Measurements from ENCODE around the gene RUVBL2. TPM values are rescaled to one million over a fixed set of nuclear protein-coding genes. Genes with fewer than 3 reads are reported as not detected.

Gene RUVBL2
- total RNA-seq, 1 donor from 2014 or later = 37.6 TPM

DNA sequence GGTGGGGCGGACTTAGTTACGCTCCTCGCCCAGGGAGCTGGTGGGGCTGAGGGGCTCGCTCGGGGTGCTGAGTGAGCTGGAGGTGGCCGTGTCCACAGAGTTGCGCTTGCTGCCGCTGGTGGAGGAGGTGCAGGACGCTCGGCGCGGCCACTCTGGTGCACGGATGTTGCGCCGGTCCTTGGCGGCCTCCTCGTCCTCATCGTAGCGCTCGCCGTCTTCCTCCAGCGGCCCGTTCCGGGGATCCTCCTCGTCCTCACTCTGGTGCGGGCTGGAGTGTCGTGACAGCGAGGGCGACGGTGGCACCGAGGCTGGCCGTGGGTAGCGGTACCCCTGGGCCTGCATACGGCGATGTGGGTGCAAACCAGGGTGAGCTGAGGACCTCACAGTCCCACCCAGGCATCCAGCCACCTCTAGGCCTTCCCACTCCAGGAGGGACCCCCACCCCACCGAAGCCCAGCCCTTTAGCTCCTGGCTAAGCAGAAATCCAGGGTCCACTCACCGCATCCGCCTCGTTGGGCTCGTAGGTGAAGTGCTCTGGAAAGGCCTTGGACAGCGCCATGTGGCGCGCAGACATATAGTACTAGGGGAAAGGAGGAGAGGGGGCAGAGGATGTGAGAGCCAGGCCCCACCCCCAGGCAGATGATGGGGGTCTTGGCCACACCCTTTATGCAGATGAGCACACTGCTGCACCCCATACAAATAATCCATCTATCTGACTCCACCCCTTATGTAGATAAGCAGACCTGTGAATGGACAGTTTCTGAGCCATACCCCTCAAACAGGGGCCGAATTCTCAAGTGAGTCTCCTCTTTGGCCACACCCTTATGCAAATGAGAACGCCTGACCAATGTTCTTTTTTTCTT lies 24.2 kb upstream of the RUVBL2 start:
- Histone ChIP-seq H3K27me3 (no peaks in the 10 kb centered on the region), H3K4me1 (peaks cover 25% of the 10 kb centered on the region), H3K9me3 (no peaks in the 10 kb centered on the region), H3K27ac (no peak overlapping the region), H3K36me3 (peaks cover 37% of the 10 kb centered on the region), H3K4me3 (no peak overlapping the region)
- intact Hi-C loops (cut with DNase I) = no loop called here
- no peak for ATAC-seq
- DNase-seq = peak; percentile 68
- TF ChIP-seq, protein P1, sequence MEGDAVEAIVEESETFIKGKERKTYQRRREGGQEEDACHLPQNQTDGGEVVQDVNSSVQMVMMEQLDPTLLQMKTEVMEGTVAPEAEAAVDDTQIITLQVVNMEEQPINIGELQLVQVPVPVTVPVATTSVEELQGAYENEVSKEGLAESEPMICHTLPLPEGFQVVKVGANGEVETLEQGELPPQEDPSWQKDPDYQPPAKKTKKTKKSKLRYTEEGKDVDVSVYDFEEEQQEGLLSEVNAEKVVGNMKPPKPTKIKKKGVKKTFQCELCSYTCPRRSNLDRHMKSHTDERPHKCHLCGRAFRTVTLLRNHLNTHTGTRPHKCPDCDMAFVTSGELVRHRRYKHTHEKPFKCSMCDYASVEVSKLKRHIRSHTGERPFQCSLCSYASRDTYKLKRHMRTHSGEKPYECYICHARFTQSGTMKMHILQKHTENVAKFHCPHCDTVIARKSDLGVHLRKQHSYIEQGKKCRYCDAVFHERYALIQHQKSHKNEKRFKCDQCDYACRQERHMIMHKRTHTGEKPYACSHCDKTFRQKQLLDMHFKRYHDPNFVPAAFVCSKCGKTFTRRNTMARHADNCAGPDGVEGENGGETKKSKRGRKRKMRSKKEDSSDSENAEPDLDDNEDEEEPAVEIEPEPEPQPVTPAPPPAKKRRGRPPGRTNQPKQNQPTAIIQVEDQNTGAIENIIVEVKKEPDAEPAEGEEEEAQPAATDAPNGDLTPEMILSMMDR (IDR thresholded peaks at IDR 0.05) = no peak

DNA sequence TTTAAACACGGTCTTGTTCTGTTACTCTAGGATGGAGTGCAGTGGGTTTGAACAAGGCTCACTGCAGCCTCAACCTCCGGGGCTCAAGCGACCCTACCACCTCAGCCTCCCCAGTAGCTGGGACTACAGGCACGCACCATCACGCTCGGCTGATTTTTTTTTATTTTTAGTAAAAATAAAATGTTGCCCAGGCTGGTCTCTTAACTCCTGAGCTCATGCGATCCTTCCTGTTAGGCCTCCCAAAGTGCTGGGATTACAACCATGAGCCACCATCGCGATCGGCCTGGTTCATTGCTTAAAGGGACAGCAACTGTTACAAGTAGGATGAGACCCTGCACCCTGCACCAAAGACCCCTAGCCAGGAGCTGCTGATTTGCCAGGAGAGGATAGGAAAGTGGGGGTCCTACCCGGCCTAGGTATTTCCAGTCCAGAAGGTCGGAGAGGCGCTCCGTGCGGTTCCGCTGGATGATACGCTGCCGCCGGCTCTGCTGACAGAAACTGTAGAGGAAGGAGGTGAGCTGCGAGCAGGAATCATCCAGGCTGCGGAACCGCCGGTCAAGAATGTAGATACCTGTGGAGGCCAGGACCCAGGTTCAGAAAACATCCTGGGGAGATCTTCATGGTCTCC lies 23.4 kb upstream of the RUVBL2 start:
- H3K9me3 ChIP-seq = no peaks in the 10 kb centered on the region
- ATAC-seq (no peak), DNase-seq (peak; percentile 65)
- intact Hi-C loops (cut with DNase I) = no loop called here
- no peak overlapping the region for H3K4me3 ChIP-seq
- peaks cover 22% of the 10 kb centered on the region for H3K4me1 ChIP-seq
- TF ChIP-seq, protein P1 (IDR thresholded peaks at IDR 0.05) = no peak
- no peak overlapping the region for H3K27ac ChIP-seq
- no peaks in the 10 kb centered on the region for H3K27me3 ChIP-seq
- H3K36me3 ChIP-seq = peaks cover 39% of the 10 kb centered on the region

DNA sequence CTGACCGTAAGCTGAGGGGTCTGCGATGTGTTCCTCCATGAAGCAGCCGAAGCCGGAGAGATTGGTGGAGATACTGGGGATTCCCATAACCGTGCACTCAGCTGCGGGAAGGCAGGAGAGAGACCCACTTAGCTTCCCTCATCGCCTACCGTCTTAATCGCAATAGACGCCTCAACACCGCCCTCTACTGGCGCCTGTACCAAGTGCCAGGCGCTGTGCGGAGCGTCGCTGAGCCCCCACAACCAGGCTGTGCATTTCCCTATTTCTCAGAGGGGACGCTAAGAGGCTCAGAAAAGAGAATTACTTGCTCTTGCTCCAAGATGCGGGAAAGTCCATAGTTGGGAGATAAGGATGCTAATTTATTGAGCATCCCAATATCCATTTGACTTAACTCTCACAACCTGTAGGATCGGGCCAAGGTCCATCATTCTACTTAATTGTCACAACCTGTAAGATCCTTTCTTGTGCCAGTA lies 22.7 kb upstream of the RUVBL2 start:
- no peaks in the 10 kb centered on the region for H3K27me3 ChIP-seq
- no peak overlapping the region for H3K27ac ChIP-seq
- H3K4me1 ChIP-seq = peaks cover 22% of the 10 kb centered on the region
- TF ChIP-seq, protein P1 (IDR thresholded peaks at IDR 0.05) = peak; percentile 96
- no peaks in the 10 kb centered on the region for H3K9me3 ChIP-seq
- H3K36me3 ChIP-seq = peaks cover 38% of the 10 kb centered on the region
- peak; percentile 92 for DNase-seq
- ATAC-seq = peak; percentile 82
- no peak overlapping the region for H3K4me3 ChIP-seq
- intact Hi-C loops (cut with DNase I) = no loop called here

DNA sequence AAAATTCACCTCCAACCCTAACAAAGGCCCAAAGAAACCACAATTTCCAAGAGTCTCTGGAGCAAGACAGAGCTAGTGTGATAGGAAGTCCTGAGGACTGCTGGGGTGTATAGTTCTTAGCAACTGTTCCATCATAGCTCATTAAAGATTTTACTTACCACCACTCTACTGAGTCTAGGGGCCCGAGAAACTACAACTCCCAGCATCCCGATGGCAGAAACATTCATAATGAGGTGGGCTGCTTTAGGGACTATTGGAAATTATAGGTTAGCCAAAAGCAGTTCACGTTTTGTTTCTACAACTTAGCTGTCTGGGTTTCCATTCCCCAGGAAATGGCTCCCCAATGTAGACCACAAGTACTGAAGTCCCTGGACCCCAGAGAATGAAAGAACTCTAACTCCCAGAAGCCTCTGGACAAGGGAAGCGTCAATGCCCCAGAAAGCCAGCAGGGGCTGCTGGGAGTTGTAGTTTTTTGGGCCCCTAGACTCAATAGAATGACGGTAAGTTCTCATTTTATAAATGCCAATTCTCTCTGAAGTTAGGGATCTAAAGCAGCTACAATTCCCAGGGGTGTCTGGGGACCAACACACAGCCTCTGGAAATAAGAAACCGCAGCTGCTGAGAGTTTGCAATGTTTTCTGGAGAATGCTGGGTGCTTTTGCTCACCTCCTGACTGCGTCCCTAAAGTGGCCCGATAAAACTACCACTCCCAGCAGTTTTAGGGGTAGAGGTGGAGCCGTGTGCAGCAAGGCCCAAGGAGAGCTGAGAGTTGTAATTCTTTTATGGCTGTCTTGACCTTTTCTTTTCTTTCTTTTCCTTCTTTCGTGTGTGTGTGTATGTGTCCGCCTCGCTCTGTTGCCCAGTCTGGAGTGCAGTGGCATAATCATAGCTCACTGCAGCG lies 17.5 kb upstream of the RUVBL2 start:
- TF ChIP-seq, protein P1 (IDR thresholded peaks at IDR 0.05) = no peak
- Histone ChIP-seq H3K4me3 (no peak overlapping the region), H3K27me3 (no peaks in the 10 kb centered on the region), H3K9me3 (no peaks in the 10 kb centered on the region), H3K36me3 (peaks cover 30% of the 10 kb centered on the region), H3K4me1 (no peaks in the 10 kb centered on the region), H3K27ac (no peak overlapping the region)
- DNase-seq = no peak
- intact Hi-C loops (cut with DNase I) = no loop called here
- no peak for ATAC-seq

DNA sequence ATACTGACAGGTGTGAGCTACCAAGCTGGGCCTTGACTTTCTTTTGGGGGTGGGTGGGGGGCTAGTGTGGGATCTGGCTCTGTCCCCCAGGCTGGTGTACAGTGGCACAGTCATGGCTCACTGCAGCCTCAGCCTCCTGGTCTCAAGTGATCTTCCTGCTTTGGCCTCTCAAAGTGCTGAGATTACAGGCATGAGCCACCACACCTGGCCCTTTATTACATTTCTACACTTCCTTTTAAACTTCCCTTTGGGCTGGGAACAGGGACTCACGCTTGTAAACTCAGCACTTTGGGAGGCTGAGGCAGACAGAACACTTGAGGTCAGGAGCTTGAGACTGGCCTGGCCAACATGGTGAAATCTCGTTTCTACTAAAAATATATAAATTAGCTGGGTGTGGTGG lies 16.6 kb upstream of the RUVBL2 start:
- no peak overlapping the region for H3K27ac ChIP-seq

More for the DNA sequence above, 16.6 kb upstream of the RUVBL2 start:
- Histone ChIP-seq H3K4me3 (no peak overlapping the region), H3K27me3 (no peaks in the 10 kb centered on the region), H3K9me3 (no peaks in the 10 kb centered on the region), H3K36me3 (peaks cover 38% of the 10 kb centered on the region), H3K4me1 (no peaks in the 10 kb centered on the region)
- ATAC-seq (no peak), DNase-seq (no peak)
- TF ChIP-seq, protein P1 (IDR thresholded peaks at IDR 0.05) = no peak
- intact Hi-C loops (cut with DNase I) = no loop called here

Data from upper lobe of right lung (tissue), 1 donor.